Cardiac muscle cell (in vitro differentiated cells and primary cell): Measurements from ENCODE around the gene DGKB. TPM values are rescaled to one million over a fixed set of nuclear protein-coding genes. Genes with fewer than 3 reads are reported as not detected.

Experiments
- DNase-seq, 2 donors: peaks; one replicate each; pipeline versions ENCODE4 v3.0.0 to v3.0.0-alpha.2; 2010 to 2017; ENCODE audit warnings: low read depth in 1 of 2, low spot score in 1 of 2
- H3K27ac ChIP-seq: fragments of 200-600 bp; sonication (generic); 2 replicates; pipeline ENCODE4 v1.5.1; 2016
- H3K27me3 ChIP-seq: fragments of 200-600 bp; sonication (generic); 2 replicates; pipeline ENCODE4 v1.6.0; 2016; ENCODE audit warnings: control low read depth
- H3K36me3 ChIP-seq: fragments of 200-600 bp; sonication (generic); 2 replicates; pipeline ENCODE4 v1.5.1; 2016; ENCODE audit warnings: control low read depth
- H3K4me1 ChIP-seq: fragments of 200-600 bp; sonication (generic); 2 replicates; pipeline ENCODE4 v1.8.1; 2017; ENCODE audit warnings: low read depth, mild to moderate bottlenecking, mixed run types
- H3K4me3 ChIP-seq: fragments of 200-600 bp; sonication (generic); 2 replicates; pipeline ENCODE4 v1.5.1; 2016; ENCODE audit warnings: mild to moderate bottlenecking
- H3K9me3 ChIP-seq: fragments of 200-600 bp; sonication (generic); 2 replicates; pipeline ENCODE4 v1.5.1; 2017; ENCODE audit warnings: low read depth, mild to moderate bottlenecking, control low read depth
- CTCF ChIP-seq: IDR thresholded peaks from 2 replicates; pipeline ENCODE4 v1.5.1; 2012; ENCODE audit warnings: low read depth, mild to moderate bottlenecking, low read length
- polyA plus RNA-seq: library from polyadenylated mRNA; unstranded; fragments of >200 nt; fragmentation: Nextera tagmentation; extraction: Ambion mirVana; gene quantifications from 2 replicates; pipeline ENCODE4 v1.2.1, GENCODE V29; 2016
- total RNA-seq: library from RNA; depleted of rRNA; stranded (reverse); fragments of >200 nt; gene quantifications from 2 replicates; pipeline ENCODE4 v1.2.3, GENCODE V29; 2016

The DGKB gene
- total and polyA plus RNA-seq, 2 experiments from 2014 or later, result 0.07 to 0.86 TPM

- no peaks in the 10 kb centered on the region for H3K27me3 ChIP-seq
- peaks cover 28% of the 10 kb centered on the region for H3K4me1 ChIP-seq
- TF ChIP-seq CTCF, result no peak
- DNase-seq, result peak; percentile 14 to 66
- peak overlapping the region; percentile 80 for H3K27ac ChIP-seq
- H3K9me3 ChIP-seq, result no peaks in the 10 kb centered on the region
- no peak overlapping the region for H3K4me3 ChIP-seq
- no peaks in the 10 kb centered on the region for H3K36me3 ChIP-seq
Observed at GRCh38 chr7:14419531-14419930, 483.0 kb downstream of the DGKB start.

- H3K36me3 ChIP-seq, result no peaks in the 10 kb centered on the region
- DNase-seq, result no peak
- no peaks in the 10 kb centered on the region for H3K9me3 ChIP-seq
- peak overlapping the region; percentile 80 for H3K27ac ChIP-seq
- peaks cover 37% of the 10 kb centered on the region for H3K4me1 ChIP-seq
- no peaks in the 10 kb centered on the region for H3K27me3 ChIP-seq
- H3K4me3 ChIP-seq, result no peak overlapping the region
- TF ChIP-seq CTCF, result no peak
Observed at GRCh38 chr7:14418633-14419032, 483.9 kb downstream of the DGKB start.

- H3K4me1 ChIP-seq, result peaks cover 29% of the 10 kb centered on the region
- H3K4me3 ChIP-seq, result no peak overlapping the region
- TF ChIP-seq CTCF, result no peak
Observed at GRCh38 chr7:14414274-14414986, 488.1 kb downstream of the DGKB start.

GRCh38 chr7:14407246-14408015 lies 495.1 kb downstream of the DGKB start:
- Histone ChIP-seq H3K36me3 (no peaks in the 10 kb centered on the region), H3K4me1 (no peaks in the 10 kb centered on the region), H3K27ac (no peak overlapping the region), H3K4me3 (no peak overlapping the region), H3K27me3 (no peaks in the 10 kb centered on the region), H3K9me3 (no peaks in the 10 kb centered on the region)
- no peak for TF ChIP-seq CTCF
- DNase-seq, result no peak

More at GRCh38 chr7:14414274-14414986, 488.1 kb downstream of the DGKB start:
- Histone ChIP-seq H3K27me3 (no peaks in the 10 kb centered on the region), H3K9me3 (no peaks in the 10 kb centered on the region), H3K36me3 (no peaks in the 10 kb centered on the region), H3K27ac (peak overlapping the region; percentile 94)
- peak in 1 of 2 donors; percentile 88 for DNase-seq

- H3K36me3 ChIP-seq, result no peaks in the 10 kb centered on the region
- H3K9me3 ChIP-seq, result no peaks in the 10 kb centered on the region
- TF ChIP-seq CTCF, result no peak
- H3K27ac ChIP-seq, result no peak overlapping the region
- H3K4me3 ChIP-seq, result no peak overlapping the region
- H3K27me3 ChIP-seq, result no peaks in the 10 kb centered on the region
- DNase-seq, result no peak
- no peaks in the 10 kb centered on the region for H3K4me1 ChIP-seq
Observed at GRCh38 chr7:14403587-14403986, 499.0 kb downstream of the DGKB start.
